ENCODE measurements around the gene UBE3C.

The UBE3C gene

GRCh38 chr7:157278791-157279724 is 140.3 kb downstream of the UBE3C start:
- TF ChIP-seq CTCF (IDR thresholded peaks at IDR 0.05; ENCODE audit: control extremely low read depth, extremely low read depth, low read depth, missing control alignments), result no peak
- ChIA-PET POLR2A (no interaction called here), CTCF (interaction anchor here (1.0 kb wide), 1 partner anchor 8 kb away, joined by 3 read pairs; no protein-coding TSS in a partner anchor)
- DNase-seq (ENCODE audit: extremely low spot score), result peak; percentile 69

- DNase-seq (ENCODE audit: extremely low spot score), result no peak
- ChIA-PET POLR2A (no interaction called here), CTCF (interaction anchor here (1.0 kb wide), 1 partner anchor 310 kb away, joined by 3 read pairs; no protein-coding TSS in a partner anchor)
- TF ChIP-seq CTCF (IDR thresholded peaks at IDR 0.05; ENCODE audit: control extremely low read depth, extremely low read depth, low read depth, missing control alignments), result no peak
Measured at GRCh38 chr7:157279741-157280215, 141.1 kb downstream of the UBE3C start.

GRCh38 chr7:157280216-157280841 is 141.6 kb downstream of the UBE3C start:
- peak; percentile 23 for DNase-seq (ENCODE audit: extremely low spot score)
- CTCF ChIA-PET, result interaction anchor here (1.0 kb wide), 1 partner anchor 310 kb away, joined by 3 read pairs; no protein-coding TSS in a partner anchor
- POLR2A ChIA-PET, result no interaction called here
- TF ChIP-seq CTCF (IDR thresholded peaks at IDR 0.05; ENCODE audit: control extremely low read depth, extremely low read depth, low read depth, missing control alignments), result no peak

- no peak for DNase-seq (ENCODE audit: extremely low spot score)
- TF ChIP-seq CTCF (IDR thresholded peaks at IDR 0.05; ENCODE audit: control extremely low read depth, extremely low read depth, low read depth, missing control alignments), result no peak
- ChIA-PET CTCF (no interaction called here), POLR2A (no interaction called here)
Measured at GRCh38 chr7:157281221-157281998, 142.7 kb downstream of the UBE3C start.

- POLR2A ChIA-PET, result no interaction called here
- CTCF ChIA-PET, result no interaction called here
Measured at GRCh38 chr7:157282141-157282801, 143.5 kb downstream of the UBE3C start.

More at GRCh38 chr7:157282141-157282801, 143.5 kb downstream of the UBE3C start:
- no peak for TF ChIP-seq CTCF (IDR thresholded peaks at IDR 0.05; ENCODE audit: control extremely low read depth, extremely low read depth, low read depth, missing control alignments)
- no peak for DNase-seq (ENCODE audit: extremely low spot score)
